Activated B cell treated with CpG ODN at 0.5 μM for 24 hours (primary cell): Measurements from ENCODE around the gene FGFRL1. TPM values are rescaled to one million over a fixed set of nuclear protein-coding genes. Genes with fewer than 3 reads are reported as not detected.
A peak's percentile ranks its signal among the peaks of the same experiment; 100 is the strongest.

Source experiments
- ATAC-seq: fragments of 200-7000 bp; cut with Tn5 transposase; one replicate; pipeline ENCODE4 v1.10.0; 2021; ENCODE audit warnings: low read depth, mild to moderate bottlenecking, moderate library complexity
- CTCF ChIA-PET: fragments of 350-600 bp; sonication (Branson Sonifier 250); formaldehyde crosslinking; loops from one replicate; lab custom pipeline; 2021; ENCODE audit warnings: antibody characterized with exemption; lab: Charles Lee
- POLR2A ChIA-PET: fragments of 350-600 bp; sonication (Branson Sonifier 250); formaldehyde crosslinking; loops from one replicate; lab custom pipeline; 2021; ENCODE audit warnings: antibody characterized with exemption; lab: Charles Lee
- DNase-seq: peaks from one replicate; pipeline ENCODE4 v3.0.0; 2022
- H3K27ac Mint-ChIP-seq: one replicate; pipeline ENCODE4 v1.8.0; 2020; ENCODE audit warnings: mixed read lengths
- H3K27me3 Mint-ChIP-seq: one replicate; pipeline ENCODE4 v1.8.0; 2021; ENCODE audit warnings: mixed read lengths
- H3K36me3 Mint-ChIP-seq: one replicate; pipeline ENCODE4 v1.8.0; 2021; ENCODE audit warnings: low read depth, mixed read lengths
- H3K4me1 Mint-ChIP-seq: one replicate; pipeline ENCODE4 v1.8.0; 2021; ENCODE audit warnings: mixed read lengths
- H3K4me3 Mint-ChIP-seq: one replicate; pipeline ENCODE4 v1.8.0; 2020; ENCODE audit warnings: mild to moderate bottlenecking, mixed read lengths
- H3K9me3 Mint-ChIP-seq: one replicate; pipeline ENCODE4 v1.8.0; 2020; ENCODE audit warnings: mixed read lengths
- CTCF ChIP-seq: fragments of 200-600 bp; IDR thresholded peaks from one replicate; pipeline ENCODE4 v1.8.0; 2022; ENCODE audit warnings: antibody characterized with exemption, mild to moderate bottlenecking
- intact Hi-C: fragments of 100-400 bp; cut with micrococcal nuclease; formaldehyde crosslinking; loops from one replicate; pipeline ENCODE4 v1.15.1; 2024
- total RNA-seq: library from RNA; stranded (reverse); gene quantifications from 2 replicates; pipeline ENCODE4 v1.2.3, GENCODE V29; 2022

FGFRL1 gene
- total RNA-seq, 1 donor from 2014 or later = 5.6 TPM

DNA sequence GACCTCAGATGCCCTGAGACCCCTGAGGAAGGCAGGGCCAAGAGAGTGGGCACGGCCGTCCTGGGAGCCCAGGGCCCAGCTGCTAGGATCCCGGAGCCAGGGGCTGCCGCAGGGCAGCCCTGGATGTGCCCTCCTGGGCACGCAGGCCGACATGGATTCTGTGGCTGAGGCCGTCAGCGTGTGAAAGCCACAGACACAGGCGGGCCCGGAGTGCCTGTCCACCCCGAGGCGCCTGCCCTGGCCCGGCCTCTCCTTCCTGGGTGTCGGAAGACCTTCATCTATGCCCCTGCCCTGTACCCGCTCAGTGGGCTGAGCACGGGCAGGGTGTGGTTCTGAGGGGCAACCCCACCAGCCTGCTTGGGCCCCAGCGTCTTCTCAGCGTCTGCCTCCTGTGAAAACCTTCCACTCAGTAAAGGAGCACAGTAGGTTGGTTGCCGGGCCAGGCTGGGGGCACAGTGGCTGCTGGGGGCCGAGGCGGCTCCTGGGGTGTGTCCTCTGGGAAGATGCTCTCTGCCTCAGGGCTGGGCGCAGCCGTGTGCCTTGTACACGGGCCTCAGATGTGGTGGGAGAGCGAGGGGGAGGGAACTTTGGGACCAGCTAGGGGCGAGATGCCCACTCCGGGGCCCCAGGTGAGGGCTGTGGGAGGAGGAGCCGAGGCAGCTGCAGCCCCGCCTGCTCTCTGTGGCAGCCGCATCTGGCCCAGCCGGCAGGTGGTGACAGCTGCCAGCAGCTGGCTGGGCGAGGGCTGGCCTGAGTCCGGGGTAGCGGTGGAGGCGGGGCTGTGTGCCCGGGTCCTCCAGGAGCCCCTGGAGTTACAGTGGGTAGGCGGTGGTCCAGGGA is 20.8 kb downstream of the FGFRL1 start:
- intact Hi-C loops = no loop called here
- no peak for TF ChIP-seq CTCF
- H3K4me1 Mint-ChIP-seq = no peaks in the 10 kb centered on the region
- H3K4me3 Mint-ChIP-seq = no peak overlapping the region
- peak; percentile 63 for ATAC-seq
- no peak overlapping the region for H3K27ac Mint-ChIP-seq
- no peak for DNase-seq
- no peaks in the 10 kb centered on the region for H3K36me3 Mint-ChIP-seq
- no peaks in the 10 kb centered on the region for H3K9me3 Mint-ChIP-seq
- ChIA-PET POLR2A (no interaction called here), CTCF (no interaction called here)
- no peaks in the 10 kb centered on the region for H3K27me3 Mint-ChIP-seq

DNA sequence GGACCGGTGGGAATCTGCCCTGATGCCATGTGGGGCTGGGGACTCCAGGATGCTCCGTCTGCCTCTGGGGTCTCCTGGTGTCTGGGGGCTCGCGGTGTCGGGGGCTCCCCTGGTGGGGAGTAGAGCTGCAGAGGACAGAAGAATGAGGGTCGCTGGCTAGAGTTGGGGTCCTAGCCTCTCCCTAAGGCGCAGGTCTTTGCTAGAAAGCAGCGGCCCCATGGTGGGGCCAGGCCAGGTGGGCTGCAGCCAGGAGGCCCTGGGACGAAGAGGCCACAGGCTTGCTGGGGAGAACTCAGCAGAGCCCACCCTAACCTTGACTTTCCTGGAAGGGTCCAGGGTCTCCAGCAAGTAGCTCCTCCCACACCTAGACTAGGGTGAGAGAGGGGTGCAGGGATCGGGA is 21.4 kb downstream of the FGFRL1 start:
- ChIA-PET CTCF (no interaction called here), POLR2A (no interaction called here)
- Mint-ChIP-seq H3K27me3 (no peaks in the 10 kb centered on the region), H3K4me3 (no peak overlapping the region), H3K27ac (no peak overlapping the region), H3K36me3 (no peaks in the 10 kb centered on the region), H3K9me3 (no peaks in the 10 kb centered on the region), H3K4me1 (no peaks in the 10 kb centered on the region)
- ATAC-seq = no peak
- TF ChIP-seq CTCF = no peak
- intact Hi-C loops = no loop called here
- no peak for DNase-seq

DNA sequence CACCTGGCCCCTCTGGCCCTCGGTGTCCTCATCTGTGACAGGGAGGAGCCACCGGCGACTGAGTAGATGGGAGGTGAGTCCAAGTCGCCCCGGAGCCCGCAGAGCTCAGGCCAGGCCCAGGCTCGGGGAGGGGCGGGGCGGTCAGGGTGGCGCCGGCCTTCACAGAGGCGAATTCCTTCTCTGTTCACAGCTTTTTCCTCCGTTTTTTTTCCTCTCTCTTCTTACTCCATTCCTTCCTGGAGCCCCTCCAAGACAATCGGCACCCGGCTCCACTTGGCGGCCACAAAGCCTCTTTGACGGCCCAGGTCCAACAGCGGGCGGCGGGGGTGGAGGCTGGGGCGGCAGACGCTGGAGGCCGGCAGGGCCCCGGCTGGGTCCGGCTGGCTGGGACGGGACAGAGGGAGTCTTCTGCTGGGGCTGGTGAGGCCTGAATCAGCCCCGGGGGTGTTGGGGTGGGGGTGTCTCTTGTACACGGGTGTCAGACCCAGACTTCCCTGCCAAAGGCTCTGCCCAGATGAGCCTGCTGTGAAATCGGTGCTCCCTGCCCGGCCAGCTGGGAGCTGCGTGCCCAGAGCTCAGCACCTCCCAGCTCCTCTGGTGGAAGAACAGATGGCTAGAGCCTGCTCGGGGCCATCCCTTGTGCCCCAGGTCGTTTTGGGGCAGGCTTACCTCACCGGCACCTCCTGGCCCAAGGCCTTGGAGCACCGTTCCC is 22.6 kb downstream of the FGFRL1 start:
- CTCF ChIA-PET = no interaction called here

GRCh38 chr4:1035510-1035909 is 24.1 kb downstream of the FGFRL1 start:
- H3K27me3 Mint-ChIP-seq = no peaks in the 10 kb centered on the region
- H3K27ac Mint-ChIP-seq = no peak overlapping the region
- H3K4me3 Mint-ChIP-seq = no peak overlapping the region
- no peaks in the 10 kb centered on the region for H3K4me1 Mint-ChIP-seq
- ATAC-seq (no peak), DNase-seq (no peak)
- CTCF ChIA-PET = no interaction called here
- H3K9me3 Mint-ChIP-seq = no peaks in the 10 kb centered on the region
- POLR2A ChIA-PET = no interaction called here
- TF ChIP-seq CTCF = no peak
- intact Hi-C loops = no loop called here
- H3K36me3 Mint-ChIP-seq = no peaks in the 10 kb centered on the region

More for the DNA sequence above, 22.6 kb downstream of the FGFRL1 start:
- TF ChIP-seq CTCF = no peak
- intact Hi-C loops = no loop called here
- DNase-seq (no peak), ATAC-seq (no peak)
- no peaks in the 10 kb centered on the region for H3K27me3 Mint-ChIP-seq
- no peaks in the 10 kb centered on the region for H3K4me1 Mint-ChIP-seq
- POLR2A ChIA-PET = no interaction called here
- no peak overlapping the region for H3K4me3 Mint-ChIP-seq
- no peak overlapping the region for H3K27ac Mint-ChIP-seq
- H3K36me3 Mint-ChIP-seq = no peaks in the 10 kb centered on the region
- H3K9me3 Mint-ChIP-seq = no peaks in the 10 kb centered on the region

- no peaks in the 10 kb centered on the region for H3K9me3 Mint-ChIP-seq
- H3K36me3 Mint-ChIP-seq = no peaks in the 10 kb centered on the region
- H3K4me1 Mint-ChIP-seq = no peaks in the 10 kb centered on the region
- intact Hi-C loops = no loop called here
- POLR2A ChIA-PET = no interaction called here
- ATAC-seq (no peak), DNase-seq (no peak)
- CTCF ChIA-PET = no interaction called here
- H3K27ac Mint-ChIP-seq = no peak overlapping the region
- no peaks in the 10 kb centered on the region for H3K27me3 Mint-ChIP-seq
- TF ChIP-seq CTCF = no peak
- no peak overlapping the region for H3K4me3 Mint-ChIP-seq
Measured at GRCh38 chr4:1036095-1036494, 24.7 kb downstream of the FGFRL1 start.
